Panc1 (cell line): ENCODE results near the gene POLA1. TPM values are rescaled to one million over a fixed set of nuclear protein-coding genes. Genes with fewer than 3 reads are reported as not detected.
A peak's percentile ranks its signal among the peaks of the same experiment; 100 is the strongest.

Experiments used
- ATAC-seq: fragments of 200-7000 bp; cut with Tn5 transposase; 2 replicates; pipeline ENCODE4 v1.9.1; 2020; ENCODE audit warnings: mild to moderate bottlenecking, moderate library complexity
- BruUV-seq: library from RNA; stranded (reverse); fragments of 400-500 nt; replicated peaks from 2 replicates; lab custom pipeline; 2021; lab: Mats Ljungman, UMichigan
- CTCF ChIA-PET: fragments of 300-600 bp; sonication (Branson Sonifier 250); formaldehyde crosslinking; loops from one replicate; lab custom pipeline; 2022; ENCODE audit warnings: antibody characterized with exemption; lab: Charles Lee
- POLR2A ChIA-PET: fragments of 300-600 bp; sonication (Branson Sonifier 250); formaldehyde crosslinking; loops from one replicate; lab custom pipeline; 2022; ENCODE audit warnings: antibody characterized with exemption; lab: Charles Lee
- DNase-seq: peaks from one replicate; pipeline ENCODE4 v3.0.0-alpha.2; 2010; ENCODE audit warnings: low read depth, low spot score
- H3K27ac ChIP-seq: 2 replicates; pipeline ENCODE4 v1.5.1; 2011; ENCODE audit warnings: mild to moderate bottlenecking, low read length, inconsistent platforms
- H3K27me3 ChIP-seq: fragments of 200-500 bp; sonication (Bioruptor generic); 2 replicates; pipeline ENCODE4 v1.6.0; 2014; ENCODE audit warnings: low read length, inconsistent platforms; ENCODE audit not compliant: control insufficient read depth, insufficient read depth
- H3K36me3 ChIP-seq: fragments of 200-500 bp; sonication (Bioruptor generic); 2 replicates; pipeline ENCODE4 v1.5.1; 2014; ENCODE audit warnings: inconsistent platforms, mild to moderate bottlenecking, low read length, moderate library complexity; ENCODE audit not compliant: control insufficient read depth, insufficient read depth
- H3K4me1 ChIP-seq: 2 replicates; pipeline ENCODE4 v1.5.1; 2011; ENCODE audit warnings: inconsistent platforms, mild to moderate bottlenecking, low read length, moderate library complexity; ENCODE audit not compliant: control insufficient read depth, insufficient read depth
- H3K4me3 ChIP-seq, 2 experiments: 2 replicates each; pipeline ENCODE4 v1.5.1; 2011 to 2012; ENCODE audit warnings: low read depth in 2 of 2, low read length in 2 of 2, mild to moderate bottlenecking in 2 of 2, inconsistent platforms in 1 of 2, moderate library complexity in 1 of 2
- H3K9me3 ChIP-seq: fragments of 200-500 bp; sonication (Bioruptor generic); 2 replicates; pipeline ENCODE4 v1.5.1; 2014; ENCODE audit warnings: low read depth, mild to moderate bottlenecking, inconsistent platforms, low read length, moderate library complexity; ENCODE audit not compliant: control insufficient read depth, insufficient read depth
- POLR2AphosphoS5 ChIP-seq: IDR thresholded peaks from 2 replicates; pipeline ENCODE4 v1.6.1; 2012; ENCODE audit warnings: mild to moderate bottlenecking, low read depth, low read length, moderate library complexity
- SIN3A ChIP-seq: IDR thresholded peaks from 2 replicates; pipeline ENCODE4 v1.6.1; 2012; ENCODE audit warnings: low read depth, mild to moderate bottlenecking, low read length, moderate library complexity, borderline replicate concordance; ENCODE audit not compliant: insufficient read depth
- TCF7L2 ChIP-seq: IDR thresholded peaks from 2 replicates; pipeline ENCODE4 v1.6.1; 2011; ENCODE audit warnings: mild to moderate bottlenecking, low read depth, low read length, inconsistent platforms
- in situ Hi-C: cut with HindIII; loops from 2 replicates; pipeline ENCODE4 v1.10.0; 2016; ENCODE audit warnings: low sequenced_read_pairs, low pct_unique_long_range_greater_than_20kb
- intact Hi-C: fragments of 100-400 bp; cut with micrococcal nuclease; formaldehyde crosslinking; loops from one replicate; pipeline ENCODE4 v1.10.0; 2022; ENCODE audit not compliant: unreplicated experiment
- total RNA-seq: library from RNA; stranded (reverse); gene quantifications from one replicate; pipeline ENCODE4 v1.2.1, GENCODE V29; 2021; ENCODE audit not compliant: unreplicated experiment
- TF ChIP-seq, protein P1 (sequence below): fragments of 450-650 bp; IDR thresholded peaks from 2 replicates; pipeline ENCODE4 v1.5.1; 2017; ENCODE audit warnings: mild to moderate bottlenecking
- TF ChIP-seq, protein P2 (sequence below), 2 experiments: IDR thresholded peaks; 2 replicates each; pipeline ENCODE4 v1.6.1; 2011 to 2012; ENCODE audit warnings: low read depth in 2 of 2, control low read depth in 1 of 2, low read length in 1 of 2, mild to moderate bottlenecking in 1 of 2, moderate library complexity in 1 of 2; ENCODE audit not compliant: insufficient read depth in 1 of 2

POLA1 gene
- total RNA-seq, 1 experiment from 2014 or later, result 10.5 TPM

DNA sequence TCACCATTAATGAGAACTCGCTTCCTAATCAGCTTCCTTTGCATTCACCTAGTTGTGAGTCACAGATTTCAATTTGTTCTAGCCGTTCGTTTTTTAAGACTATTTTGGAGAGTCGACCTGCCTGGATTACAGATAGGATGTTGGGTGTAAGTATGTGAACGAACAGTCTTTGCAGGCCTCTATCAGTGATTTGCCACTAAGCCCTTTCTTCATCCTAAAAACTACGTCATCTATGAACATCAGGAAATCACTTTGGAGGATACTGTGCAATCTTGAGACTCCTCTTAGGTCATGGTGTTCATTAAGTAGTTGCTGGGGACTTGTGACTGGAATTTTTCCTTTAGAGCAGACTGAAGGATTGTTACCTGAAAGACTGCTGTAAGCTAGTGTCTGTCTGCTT, 1.1 kb downstream of the POLA1 start:
- ATAC-seq, result no peak
- no TSS peak for BruUV-seq
- in situ Hi-C loops (no loop called here), intact Hi-C loops (no loop called here)
- no peak for DNase-seq
- H3K4me1 ChIP-seq, result no peaks in the 10 kb centered on the region
- H3K27me3 ChIP-seq, result no peaks in the 10 kb centered on the region
- peak overlapping the region; percentile 62 to 71 for H3K4me3 ChIP-seq
- H3K9me3 ChIP-seq, result no peaks in the 10 kb centered on the region
- no peak for TF ChIP-seq SIN3A
- TF ChIP-seq, protein P1, sequence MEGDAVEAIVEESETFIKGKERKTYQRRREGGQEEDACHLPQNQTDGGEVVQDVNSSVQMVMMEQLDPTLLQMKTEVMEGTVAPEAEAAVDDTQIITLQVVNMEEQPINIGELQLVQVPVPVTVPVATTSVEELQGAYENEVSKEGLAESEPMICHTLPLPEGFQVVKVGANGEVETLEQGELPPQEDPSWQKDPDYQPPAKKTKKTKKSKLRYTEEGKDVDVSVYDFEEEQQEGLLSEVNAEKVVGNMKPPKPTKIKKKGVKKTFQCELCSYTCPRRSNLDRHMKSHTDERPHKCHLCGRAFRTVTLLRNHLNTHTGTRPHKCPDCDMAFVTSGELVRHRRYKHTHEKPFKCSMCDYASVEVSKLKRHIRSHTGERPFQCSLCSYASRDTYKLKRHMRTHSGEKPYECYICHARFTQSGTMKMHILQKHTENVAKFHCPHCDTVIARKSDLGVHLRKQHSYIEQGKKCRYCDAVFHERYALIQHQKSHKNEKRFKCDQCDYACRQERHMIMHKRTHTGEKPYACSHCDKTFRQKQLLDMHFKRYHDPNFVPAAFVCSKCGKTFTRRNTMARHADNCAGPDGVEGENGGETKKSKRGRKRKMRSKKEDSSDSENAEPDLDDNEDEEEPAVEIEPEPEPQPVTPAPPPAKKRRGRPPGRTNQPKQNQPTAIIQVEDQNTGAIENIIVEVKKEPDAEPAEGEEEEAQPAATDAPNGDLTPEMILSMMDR, result no peak
- TF ChIP-seq, protein P2, sequence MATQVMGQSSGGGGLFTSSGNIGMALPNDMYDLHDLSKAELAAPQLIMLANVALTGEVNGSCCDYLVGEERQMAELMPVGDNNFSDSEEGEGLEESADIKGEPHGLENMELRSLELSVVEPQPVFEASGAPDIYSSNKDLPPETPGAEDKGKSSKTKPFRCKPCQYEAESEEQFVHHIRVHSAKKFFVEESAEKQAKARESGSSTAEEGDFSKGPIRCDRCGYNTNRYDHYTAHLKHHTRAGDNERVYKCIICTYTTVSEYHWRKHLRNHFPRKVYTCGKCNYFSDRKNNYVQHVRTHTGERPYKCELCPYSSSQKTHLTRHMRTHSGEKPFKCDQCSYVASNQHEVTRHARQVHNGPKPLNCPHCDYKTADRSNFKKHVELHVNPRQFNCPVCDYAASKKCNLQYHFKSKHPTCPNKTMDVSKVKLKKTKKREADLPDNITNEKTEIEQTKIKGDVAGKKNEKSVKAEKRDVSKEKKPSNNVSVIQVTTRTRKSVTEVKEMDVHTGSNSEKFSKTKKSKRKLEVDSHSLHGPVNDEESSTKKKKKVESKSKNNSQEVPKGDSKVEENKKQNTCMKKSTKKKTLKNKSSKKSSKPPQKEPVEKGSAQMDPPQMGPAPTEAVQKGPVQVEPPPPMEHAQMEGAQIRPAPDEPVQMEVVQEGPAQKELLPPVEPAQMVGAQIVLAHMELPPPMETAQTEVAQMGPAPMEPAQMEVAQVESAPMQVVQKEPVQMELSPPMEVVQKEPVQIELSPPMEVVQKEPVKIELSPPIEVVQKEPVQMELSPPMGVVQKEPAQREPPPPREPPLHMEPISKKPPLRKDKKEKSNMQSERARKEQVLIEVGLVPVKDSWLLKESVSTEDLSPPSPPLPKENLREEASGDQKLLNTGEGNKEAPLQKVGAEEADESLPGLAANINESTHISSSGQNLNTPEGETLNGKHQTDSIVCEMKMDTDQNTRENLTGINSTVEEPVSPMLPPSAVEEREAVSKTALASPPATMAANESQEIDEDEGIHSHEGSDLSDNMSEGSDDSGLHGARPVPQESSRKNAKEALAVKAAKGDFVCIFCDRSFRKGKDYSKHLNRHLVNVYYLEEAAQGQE (IDR thresholded peaks at IDR 0.05; ENCODE audit: insufficient read depth in 1 of 2, low read depth in 2 of 2, low read length in 1 of 2), result no peak
- no peak for TF ChIP-seq POLR2AphosphoS5
- TF ChIP-seq TCF7L2, result no peak
- ChIA-PET POLR2A (no interaction called here), CTCF (no interaction called here)
- H3K27ac ChIP-seq, result peak overlapping the region; percentile 61; the same call in 1 of the 2 replicates
- H3K36me3 ChIP-seq, result no peaks in the 10 kb centered on the region

DNA sequence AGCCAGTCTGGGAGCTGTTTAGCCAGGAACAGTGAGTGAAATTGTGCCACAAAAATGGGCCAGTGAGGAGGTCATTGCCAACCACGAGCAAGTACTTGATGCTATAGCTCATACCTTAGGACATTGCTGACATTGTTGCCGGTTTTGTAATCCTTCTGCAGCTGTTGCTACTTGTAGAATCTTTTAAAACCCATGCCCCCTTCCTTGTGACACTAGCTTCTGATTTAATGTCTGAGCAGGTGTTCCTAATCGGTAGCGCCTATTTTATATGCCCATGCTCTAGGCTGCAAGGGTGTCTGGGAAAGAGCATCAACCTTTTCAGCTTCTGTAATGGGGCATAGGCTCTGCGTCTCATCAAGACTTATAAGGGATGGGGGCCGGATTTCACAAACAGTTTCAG, 2.6 kb downstream of the POLA1 start:
- intact Hi-C loops, result no loop called here
- in situ Hi-C loops, result no loop called here
- no peak for TF ChIP-seq SIN3A
- no peak for TF ChIP-seq TCF7L2
- TF ChIP-seq, protein P1, result no peak
- TF ChIP-seq, protein P2 (IDR thresholded peaks at IDR 0.05; ENCODE audit: insufficient read depth in 1 of 2, low read depth in 2 of 2, low read length in 1 of 2), result no peak
- TF ChIP-seq POLR2AphosphoS5, result no peak

More for the DNA sequence above, 2.6 kb downstream of the POLA1 start:
- Histone ChIP-seq H3K4me1 (no peaks in the 10 kb centered on the region), H3K27me3 (no peaks in the 10 kb centered on the region), H3K4me3 (no peak overlapping the region), H3K9me3 (no peaks in the 10 kb centered on the region), H3K36me3 (no peaks in the 10 kb centered on the region), H3K27ac (no peak overlapping the region)
- ChIA-PET POLR2A (no interaction called here), CTCF (interaction anchor here (0.6 kb wide), 1 partner anchor 20 kb away, joined by 6 read pairs; no protein-coding TSS in a partner anchor)
- ATAC-seq (no peak), DNase-seq (no peak)
- no TSS peak for BruUV-seq
